Osteoblast (primary cell): ENCODE results near the gene ARMC6. TPM values are rescaled to one million over a fixed set of nuclear protein-coding genes. Genes with fewer than 3 reads are reported as not detected.
A peak's percentile ranks its signal among the peaks of the same experiment; 100 is the strongest.

ENCODE experiments used
- DNase-seq: peaks from one replicate; pipeline ENCODE4 v3.0.0; 2011; ENCODE audit warnings: low spot score, mixed read lengths; ENCODE audit not compliant: insufficient read length; ENCODE audit errors: missing footprints
- H2AFZ ChIP-seq: 2 replicates; pipeline ENCODE4 v1.6.0; 2011; ENCODE audit warnings: mild to moderate bottlenecking, low read length
- H3K27ac ChIP-seq: 2 replicates; pipeline ENCODE4 v1.5.1; 2011; ENCODE audit warnings: mild to moderate bottlenecking, low read depth, low read length, moderate library complexity
- H3K27me3 ChIP-seq: 2 replicates; pipeline ENCODE4 v1.6.0; 2012; ENCODE audit warnings: mild to moderate bottlenecking, control low read depth, inconsistent platforms, low read length, moderate library complexity; ENCODE audit not compliant: insufficient read depth
- H3K36me3 ChIP-seq: 2 replicates; pipeline ENCODE4 v1.5.1; 2011; ENCODE audit warnings: mild to moderate bottlenecking, low read length, control low read depth, moderate library complexity; ENCODE audit not compliant: insufficient read depth
- H3K4me1 ChIP-seq: 2 replicates; pipeline ENCODE4 v1.5.1; 2011; ENCODE audit warnings: mild to moderate bottlenecking, low read length, control low read depth, moderate library complexity; ENCODE audit not compliant: insufficient read depth
- H3K4me2 ChIP-seq: 2 replicates; pipeline ENCODE4 v1.6.0; 2011; ENCODE audit warnings: mild to moderate bottlenecking, low read length; ENCODE audit not compliant: insufficient read depth
- H3K4me3 ChIP-seq: fragments of 200-600 bp; sonication (generic); 3 replicates; pipeline ENCODE4 v1.5.1; 2012; ENCODE audit warnings: mild to moderate bottlenecking, low read length, inconsistent platforms; ENCODE audit not compliant: insufficient read depth
- H3K79me2 ChIP-seq: 2 replicates; pipeline ENCODE4 v1.6.0; 2012; ENCODE audit warnings: mild to moderate bottlenecking, low read length, control low read depth, inconsistent platforms; ENCODE audit not compliant: insufficient read depth
- H3K9me3 ChIP-seq: 2 replicates; pipeline ENCODE4 v1.5.1; 2011; ENCODE audit warnings: low read depth, low read length, control low read depth
- H4K20me1 ChIP-seq: 2 replicates; pipeline ENCODE4 v1.6.0; 2012; ENCODE audit warnings: mild to moderate bottlenecking, low read length, control low read depth; ENCODE audit not compliant: insufficient read depth
- total RNA-seq: library from RNA; depleted of rRNA; stranded (reverse); fragments of >200 nt; gene quantifications from 2 replicates; pipeline ENCODE4 v1.2.3, GENCODE V29; 2012
- TF ChIP-seq, protein P1 (sequence below): IDR thresholded peaks from 2 replicates; pipeline ENCODE4 v1.5.1; 2011; ENCODE audit warnings: mild to moderate bottlenecking, low read depth, low read length, moderate library complexity; ENCODE audit errors: extremely low read depth

Gene ARMC6
- total RNA-seq, 1 donor: 38.4 TPM

DNA sequence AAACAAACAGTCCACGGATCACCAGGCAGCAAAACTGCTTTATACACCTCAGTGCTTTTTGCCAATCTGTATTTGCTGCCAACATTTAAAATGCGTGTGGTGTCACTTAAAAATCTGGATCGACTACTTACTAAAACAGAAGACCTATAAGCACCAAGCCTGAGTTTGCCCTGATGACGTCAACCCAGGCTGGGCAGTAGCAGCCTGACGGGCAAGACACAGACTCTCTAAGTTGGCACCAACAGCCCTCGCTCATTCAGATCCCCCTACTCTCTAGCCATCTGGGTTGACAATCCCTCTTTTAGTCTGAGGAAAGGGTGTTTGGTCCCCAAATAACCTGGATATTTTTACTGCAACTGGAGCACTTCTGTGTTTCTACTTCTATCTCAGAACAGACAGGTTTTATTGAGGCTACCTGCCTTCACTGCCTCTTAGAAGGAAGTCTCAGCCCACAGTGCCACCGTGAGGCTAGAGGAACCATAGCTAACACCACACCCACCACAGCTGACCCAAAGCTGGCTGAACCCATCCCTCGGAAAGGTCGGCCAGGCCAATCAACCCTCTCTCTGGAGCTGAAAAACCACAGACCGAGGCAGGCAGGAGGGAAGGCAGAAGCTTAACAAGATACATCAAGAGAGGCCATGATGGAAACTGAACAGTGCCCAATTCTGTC lies 7.0 kb upstream of the ARMC6 start:
- peak overlapping the region; percentile 60 for H3K27ac ChIP-seq
- H3K9me3 ChIP-seq: no peaks in the 10 kb centered on the region
- TF ChIP-seq, protein P1, sequence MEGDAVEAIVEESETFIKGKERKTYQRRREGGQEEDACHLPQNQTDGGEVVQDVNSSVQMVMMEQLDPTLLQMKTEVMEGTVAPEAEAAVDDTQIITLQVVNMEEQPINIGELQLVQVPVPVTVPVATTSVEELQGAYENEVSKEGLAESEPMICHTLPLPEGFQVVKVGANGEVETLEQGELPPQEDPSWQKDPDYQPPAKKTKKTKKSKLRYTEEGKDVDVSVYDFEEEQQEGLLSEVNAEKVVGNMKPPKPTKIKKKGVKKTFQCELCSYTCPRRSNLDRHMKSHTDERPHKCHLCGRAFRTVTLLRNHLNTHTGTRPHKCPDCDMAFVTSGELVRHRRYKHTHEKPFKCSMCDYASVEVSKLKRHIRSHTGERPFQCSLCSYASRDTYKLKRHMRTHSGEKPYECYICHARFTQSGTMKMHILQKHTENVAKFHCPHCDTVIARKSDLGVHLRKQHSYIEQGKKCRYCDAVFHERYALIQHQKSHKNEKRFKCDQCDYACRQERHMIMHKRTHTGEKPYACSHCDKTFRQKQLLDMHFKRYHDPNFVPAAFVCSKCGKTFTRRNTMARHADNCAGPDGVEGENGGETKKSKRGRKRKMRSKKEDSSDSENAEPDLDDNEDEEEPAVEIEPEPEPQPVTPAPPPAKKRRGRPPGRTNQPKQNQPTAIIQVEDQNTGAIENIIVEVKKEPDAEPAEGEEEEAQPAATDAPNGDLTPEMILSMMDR: peak; percentile 43
- no peak overlapping the region for H3K4me2 ChIP-seq
- H3K27me3 ChIP-seq: no peaks in the 10 kb centered on the region
- no peak overlapping the region for H3K4me3 ChIP-seq
- H3K36me3 ChIP-seq: peaks cover 81% of the 10 kb centered on the region
- peaks cover 30% of the 10 kb centered on the region for H4K20me1 ChIP-seq
- H3K79me2 ChIP-seq: peaks cover 91% of the 10 kb centered on the region
- H3K4me1 ChIP-seq: peaks cover 14% of the 10 kb centered on the region
- peak overlapping the region; percentile 15 for H2AFZ ChIP-seq
- DNase-seq: no peak

DNA sequence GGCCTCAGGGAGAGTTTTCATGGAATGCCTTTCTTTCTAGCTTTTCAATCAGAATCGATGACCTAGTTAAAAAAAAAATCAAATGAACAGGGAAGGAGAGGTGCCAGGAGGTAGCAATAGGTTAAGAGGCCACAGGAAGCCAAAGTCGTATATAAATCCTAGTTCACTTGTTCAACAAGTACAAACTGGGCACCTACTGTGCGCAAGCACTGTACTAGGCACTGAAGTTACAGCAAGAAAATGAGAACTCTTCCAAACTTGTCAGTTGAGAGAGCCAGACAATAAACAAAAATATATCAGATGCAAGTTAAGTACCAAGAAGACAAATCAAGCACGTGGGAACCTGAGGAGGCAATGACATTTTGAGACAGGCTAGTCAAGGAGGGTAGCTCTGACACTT lies 6.2 kb upstream of the ARMC6 start:
- no peak for DNase-seq
- H3K4me2 ChIP-seq: no peak overlapping the region
- no peak overlapping the region for H2AFZ ChIP-seq
- H3K4me3 ChIP-seq: no peak overlapping the region
- peaks cover 16% of the 10 kb centered on the region for H3K4me1 ChIP-seq
- no peaks in the 10 kb centered on the region for H3K27me3 ChIP-seq
- peaks cover 97% of the 10 kb centered on the region for H3K79me2 ChIP-seq
- H3K9me3 ChIP-seq: no peaks in the 10 kb centered on the region
- H3K36me3 ChIP-seq: peaks cover 79% of the 10 kb centered on the region
- peaks cover 37% of the 10 kb centered on the region for H4K20me1 ChIP-seq
- TF ChIP-seq, protein P1: no peak
- peak overlapping the region; percentile 60 for H3K27ac ChIP-seq

DNA sequence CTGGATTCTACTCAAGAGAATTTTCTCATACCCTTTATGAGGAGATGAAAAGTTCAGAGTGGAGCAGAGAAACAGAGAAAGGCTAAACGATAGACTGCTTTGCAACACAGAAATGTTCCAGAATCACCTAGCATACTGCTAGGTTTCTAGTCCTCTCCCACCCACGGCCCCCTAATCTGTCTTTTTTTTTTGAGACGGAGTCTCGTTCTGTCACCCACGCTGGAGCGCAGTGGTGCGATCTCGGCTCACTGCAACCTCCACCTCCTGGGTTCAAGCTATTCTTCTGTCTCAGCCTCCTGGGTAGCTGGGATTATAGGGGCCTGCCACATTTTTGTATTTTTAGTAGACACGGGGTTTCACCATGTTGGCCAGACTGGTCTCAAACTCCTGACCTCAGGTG lies 4.9 kb upstream of the ARMC6 start:
- H2AFZ ChIP-seq: no peak overlapping the region
- peaks cover 18% of the 10 kb centered on the region for H3K4me1 ChIP-seq
- H3K27me3 ChIP-seq: no peaks in the 10 kb centered on the region
- H3K27ac ChIP-seq: no peak overlapping the region
- TF ChIP-seq, protein P1: no peak
- DNase-seq: no peak
- H3K4me3 ChIP-seq: no peak overlapping the region
- H3K79me2 ChIP-seq: peaks cover 94% of the 10 kb centered on the region
- H3K36me3 ChIP-seq: peaks cover 67% of the 10 kb centered on the region
- H4K20me1 ChIP-seq: peaks cover 35% of the 10 kb centered on the region
- no peak overlapping the region for H3K4me2 ChIP-seq
- no peaks in the 10 kb centered on the region for H3K9me3 ChIP-seq

DNA sequence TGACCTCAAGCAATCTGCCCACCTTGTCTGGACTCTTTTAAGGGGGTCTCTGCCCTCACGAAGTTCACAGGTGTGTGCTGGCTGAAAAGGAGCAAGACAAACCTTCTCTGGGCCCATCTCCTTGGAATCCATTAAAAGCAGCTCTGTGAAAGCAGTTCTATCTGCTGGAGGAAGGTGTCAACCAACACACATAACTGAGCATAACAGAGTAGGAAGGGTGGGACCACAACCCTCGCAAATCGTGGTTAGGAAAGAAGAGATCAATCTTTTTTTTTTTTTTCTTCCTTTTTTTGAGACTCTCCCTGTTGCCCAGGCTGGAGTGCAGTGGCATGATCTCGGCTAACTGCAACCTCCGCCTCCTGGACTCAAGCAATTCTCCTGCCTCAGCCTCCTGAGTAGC lies 1.5 kb upstream of the ARMC6 start:
- TF ChIP-seq, protein P1: no peak
- peaks cover 36% of the 10 kb centered on the region for H3K36me3 ChIP-seq
- H2AFZ ChIP-seq: no peak overlapping the region
- peaks cover 89% of the 10 kb centered on the region for H3K79me2 ChIP-seq
- peak overlapping the region; percentile 81 for H3K27ac ChIP-seq
- H4K20me1 ChIP-seq: peaks cover 37% of the 10 kb centered on the region
- H3K27me3 ChIP-seq: no peaks in the 10 kb centered on the region
- no peak for DNase-seq
- H3K4me2 ChIP-seq: peak overlapping the region; percentile 100
- H3K9me3 ChIP-seq: no peaks in the 10 kb centered on the region
- peak overlapping the region; percentile 94 for H3K4me3 ChIP-seq
- peaks cover 19% of the 10 kb centered on the region for H3K4me1 ChIP-seq
